Umbilical cord (tissue), 2 donors: ENCODE measurements around the gene BTF3. TPM values are rescaled to one million over a fixed set of nuclear protein-coding genes. Genes with fewer than 3 reads are reported as not detected.
"Not testable (repeated sequence)": the region's sequence is repeated elsewhere in the genome, so short reads cannot be mapped to it uniquely, and the experiment has no call there.

Experiments used
- DNase-seq: peaks from one replicate; pipeline ENCODE4 v3.0.0-alpha.2; 2015; ENCODE audit warnings: low spot score
- total RNA-seq: library from RNA; depleted of rRNA; stranded (reverse); fragments of >200 nt; gene quantifications from one replicate; pipeline ENCODE4 v1.2.3, GENCODE V29; 2014; ENCODE audit warnings: low replicate concordance; ENCODE audit not compliant: insufficient read depth

Gene BTF3
- total RNA-seq, 1 donor from 2014 or later: 207 TPM

GRCh38 chr5:73485715-73486114, 12.5 kb upstream of the BTF3 start:
- no peak for DNase-seq

DNA sequence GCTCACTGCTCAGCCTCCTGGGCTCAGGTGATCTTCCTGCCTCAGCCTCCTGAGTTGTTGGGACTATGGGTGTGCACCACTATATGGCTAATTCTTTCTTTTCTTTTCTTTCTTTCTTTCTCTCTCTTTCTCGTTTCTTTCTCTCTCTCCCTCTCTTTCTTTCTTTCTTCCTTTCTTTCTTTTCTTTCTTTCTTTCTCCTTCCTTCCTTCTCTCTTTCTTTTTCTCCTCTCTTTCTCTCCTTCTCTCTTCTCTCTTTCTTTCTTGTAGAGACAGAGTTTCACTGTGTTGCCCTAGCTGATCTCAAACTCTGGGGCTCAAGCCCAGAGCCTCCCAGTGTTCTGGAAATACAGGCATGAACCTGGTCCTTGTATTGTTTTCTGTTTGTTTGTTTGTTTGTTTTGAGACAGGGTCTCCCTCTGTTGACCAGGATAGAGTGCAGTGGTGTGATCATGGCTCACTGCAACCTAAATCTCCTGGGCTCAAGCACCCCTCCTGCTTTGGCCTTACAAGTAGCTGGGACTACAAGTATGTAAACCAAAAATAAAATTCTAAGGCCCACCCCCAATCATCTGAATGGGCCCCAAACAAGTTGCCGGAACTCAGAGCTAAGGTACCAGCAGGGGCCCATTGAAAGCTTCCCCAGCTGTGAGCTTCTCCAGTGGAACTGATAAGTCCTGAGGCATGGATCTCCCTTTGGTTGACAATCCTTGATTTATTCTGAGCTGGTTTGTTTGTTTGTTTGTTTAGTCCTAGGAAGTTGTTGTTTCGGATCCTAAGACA, 11.9 kb upstream of the BTF3 start:
- DNase-seq: no peak

GRCh38 chr5:73487257-73487656, 11.0 kb upstream of the BTF3 start:
- not testable (repeated sequence) for DNase-seq

DNA sequence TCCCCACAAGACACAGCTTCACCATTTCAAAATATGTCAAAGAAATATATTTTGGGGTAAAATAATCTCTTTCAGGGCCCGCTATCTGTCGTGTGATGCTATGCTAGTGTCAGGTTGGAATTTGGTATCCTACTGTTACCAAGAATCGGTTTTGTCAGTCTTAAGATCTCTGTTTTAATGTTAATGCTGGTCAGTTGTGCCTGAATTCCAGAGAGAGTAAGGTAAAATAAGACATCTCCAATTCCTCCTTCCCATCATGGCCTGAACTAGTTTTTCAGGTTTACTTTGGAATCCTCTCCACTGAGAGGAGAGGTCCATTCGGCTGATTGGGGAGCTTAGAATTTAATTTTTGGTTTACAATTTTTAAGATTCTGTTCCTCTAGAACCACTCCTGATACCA, 10.4 kb upstream of the BTF3 start:
- no peak for DNase-seq

GRCh38 chr5:73488806-73489205, 9.4 kb upstream of the BTF3 start:
- no peak for DNase-seq

DNA sequence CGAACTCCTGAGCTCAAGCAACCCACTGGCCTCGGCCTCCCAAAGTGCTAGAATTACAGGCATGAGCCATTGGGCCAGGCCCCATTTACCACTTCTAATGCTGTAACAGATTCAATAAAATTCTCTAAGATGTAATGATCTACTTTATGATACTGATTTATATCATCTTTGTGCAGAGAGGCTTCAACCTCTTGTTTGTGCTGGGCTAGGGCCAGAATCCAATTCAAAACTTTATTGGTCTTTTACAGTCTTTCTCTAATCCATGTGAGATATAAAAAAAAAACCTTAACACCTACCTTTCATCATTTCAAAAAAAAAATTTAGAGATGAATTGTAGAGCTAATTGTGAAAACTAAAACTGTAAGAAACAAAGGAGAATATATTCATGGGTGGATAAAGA, 8.2 kb upstream of the BTF3 start:
- DNase-seq: no peak

GRCh38 chr5:73491155-73491554, 7.1 kb upstream of the BTF3 start:
- DNase-seq: no peak

GRCh38 chr5:73493421-73493820, 4.8 kb upstream of the BTF3 start:
- DNase-seq: no peak

- DNase-seq: peak; percentile 67
These were observed 3.5 kb upstream of the BTF3 start for GRCh38 chr5:73494721-73495120.

- DNase-seq: no peak
These were observed 2.4 kb upstream of the BTF3 start for GRCh38 chr5:73495772-73496335.

GRCh38 chr5:73496984-73497457, 1.2 kb upstream of the BTF3 start:
- peak; percentile 40 for DNase-seq

- DNase-seq: peak; percentile 5
These were observed 665 bp upstream of the BTF3 start for GRCh38 chr5:73497497-73498056.

- no peak for DNase-seq
These were observed 945 bp downstream of the BTF3 start for GRCh38 chr5:73499187-73499586.

DNA sequence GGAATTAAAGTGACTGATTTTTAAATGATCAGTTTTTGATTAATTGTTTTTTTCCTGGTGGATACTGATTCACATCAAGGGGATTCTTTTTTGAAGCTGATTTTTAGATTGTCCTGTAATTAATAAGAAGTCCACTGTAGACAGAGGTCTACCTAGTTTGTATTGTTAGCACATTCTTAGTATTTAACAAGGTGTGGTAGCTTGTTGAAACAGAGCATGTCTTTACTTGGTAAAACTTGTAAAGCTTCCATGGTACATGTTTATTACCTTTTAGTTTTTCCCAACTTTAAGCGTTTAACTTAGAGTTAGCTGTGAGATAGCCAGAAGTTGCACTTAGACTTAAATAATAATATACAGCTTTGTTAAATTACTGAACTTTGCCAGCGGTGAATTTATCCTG, 1.5 kb downstream of the BTF3 start:
- DNase-seq: no peak

DNA sequence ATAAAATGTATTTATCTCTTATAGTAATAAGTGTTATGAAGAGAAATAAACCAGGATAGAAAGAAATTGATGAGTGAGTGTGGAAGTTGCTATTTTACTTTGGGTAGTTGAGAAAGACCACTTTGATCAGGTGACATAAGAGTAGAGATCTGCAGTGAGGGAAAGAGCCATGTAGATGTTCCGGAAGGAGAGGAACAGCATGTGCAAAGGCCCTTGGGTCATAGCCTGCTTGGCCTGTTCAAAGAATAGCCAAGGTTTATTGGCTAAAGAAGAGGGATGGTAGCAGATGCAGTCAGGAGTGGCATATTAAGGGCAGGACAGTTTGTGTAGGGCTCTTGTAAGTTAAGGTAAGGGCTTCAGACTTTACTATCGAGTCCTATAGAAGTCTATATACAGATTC, 3.2 kb downstream of the BTF3 start:
- DNase-seq: no peak

DNA sequence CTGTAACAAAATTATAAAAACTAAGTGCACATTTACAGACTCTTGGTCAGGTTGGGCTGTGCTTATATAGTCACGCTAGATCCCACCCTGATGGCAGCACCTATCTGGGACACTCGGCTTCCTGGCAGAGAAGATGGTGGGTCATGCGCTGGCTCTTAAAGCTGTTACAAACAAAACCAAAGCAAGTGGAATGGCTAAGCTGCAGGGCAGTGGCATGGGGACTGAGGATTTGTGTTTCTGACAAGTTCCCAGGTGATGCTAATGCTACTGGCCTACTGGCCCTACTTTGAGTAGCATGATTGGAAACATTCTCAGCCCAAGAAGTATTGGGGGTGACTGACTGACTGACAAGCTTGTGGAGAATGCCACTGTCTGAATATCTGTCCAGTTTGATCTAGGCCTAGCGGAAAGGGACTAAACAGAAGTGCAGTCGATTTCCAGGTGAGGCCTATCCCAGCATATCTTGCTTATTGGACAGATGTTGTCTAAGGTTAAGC, 8.3 kb downstream of the BTF3 start:
- DNase-seq: no peak

DNA sequence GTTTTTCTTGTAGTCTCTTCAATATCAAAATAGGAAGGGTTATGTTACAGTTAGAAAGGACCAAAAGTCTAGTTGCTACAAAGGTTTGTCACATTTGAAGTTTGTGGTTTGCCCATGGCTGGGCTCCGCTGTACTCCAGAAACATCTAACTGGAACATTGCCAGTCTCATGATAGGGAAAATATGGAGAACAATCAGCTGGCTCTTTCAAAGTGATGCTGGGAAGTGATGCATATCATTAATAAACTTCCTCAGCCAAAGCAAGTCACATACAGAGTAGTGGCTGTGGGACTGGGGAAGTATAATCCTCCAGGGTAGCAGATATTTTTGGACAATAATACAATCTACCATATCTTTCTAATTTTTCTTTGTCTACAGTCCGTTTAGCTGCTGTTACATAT, 8.8 kb downstream of the BTF3 start:
- no peak for DNase-seq

GRCh38 chr5:73508521-73508920, 10.3 kb downstream of the BTF3 start:
- DNase-seq: not testable (repeated sequence)

DNA sequence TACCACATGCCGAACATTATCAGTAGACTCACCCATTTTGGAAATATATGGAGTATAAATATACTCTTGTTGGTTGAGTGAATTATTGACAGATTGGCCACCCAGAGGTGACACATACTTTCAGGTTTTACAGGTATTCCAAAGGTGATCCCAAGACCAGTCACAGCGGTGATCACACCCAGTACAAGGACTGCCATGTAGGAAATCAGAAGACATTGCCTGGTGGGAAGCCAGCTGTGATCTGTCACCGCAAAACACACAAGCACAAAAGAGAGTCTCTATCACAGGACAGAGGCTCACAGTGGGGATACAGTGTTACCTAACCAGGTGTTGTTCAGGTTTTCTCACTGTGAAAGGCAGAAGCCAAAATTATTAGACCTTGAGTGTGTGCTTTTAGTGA, 15.8 kb downstream of the BTF3 start:
- no peak for DNase-seq

DNA sequence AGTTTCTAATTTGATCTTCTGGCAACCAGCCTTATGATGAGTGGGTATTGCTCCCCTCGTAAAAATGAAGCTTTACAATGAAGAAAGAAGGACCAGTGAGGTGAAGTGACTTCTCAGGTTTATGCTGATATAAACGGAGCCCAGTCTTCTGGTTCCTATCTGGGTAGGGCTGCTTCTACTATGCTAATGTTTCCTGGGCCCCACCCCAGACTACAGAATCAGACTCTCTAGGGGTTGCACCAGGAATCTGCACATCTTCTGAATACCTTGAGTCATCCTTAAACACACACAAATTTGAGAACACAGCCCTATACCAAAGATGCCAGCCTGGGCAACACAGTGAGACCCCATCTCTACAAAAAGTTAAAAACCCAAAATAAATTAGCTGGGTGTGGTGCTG, 16.2 kb downstream of the BTF3 start:
- DNase-seq: no peak

DNA sequence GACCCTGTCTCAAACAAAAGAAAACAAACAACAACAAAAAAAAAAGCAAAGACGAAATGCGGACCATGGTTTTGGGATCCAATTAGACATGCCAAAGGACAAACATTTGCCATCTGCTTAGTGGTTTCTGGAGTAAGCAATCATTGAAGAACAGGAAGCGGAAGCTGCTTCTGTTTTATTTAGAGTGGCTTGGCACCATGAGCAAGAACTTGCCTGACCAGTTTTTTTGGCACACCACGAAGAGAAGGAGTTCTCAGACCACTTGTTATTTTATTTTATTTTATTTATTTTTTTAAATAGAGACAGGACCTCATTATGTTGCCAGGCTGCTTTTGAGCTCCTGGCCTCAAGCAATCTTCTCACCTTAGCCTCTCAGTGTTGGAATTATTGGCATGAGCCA, 17.0 kb downstream of the BTF3 start:
- no peak for DNase-seq

GRCh38 chr5:73519531-73520283, 21.5 kb downstream of the BTF3 start:
- DNase-seq: peak; percentile 81
